HUES48 (cell line): Measurements from ENCODE around the gene TFPT.

Experiments used
- H3K27ac ChIP-seq: one replicate; pipeline ENCODE4 v1.7.0; 2013; ENCODE audit warnings: low read depth, low read length, inconsistent platforms
- H3K27me3 ChIP-seq: 2 replicates; pipeline ENCODE4 v1.6.1; 2013; ENCODE audit warnings: mild to moderate bottlenecking, low read length; ENCODE audit not compliant: control insufficient read depth, insufficient read depth
- H3K36me3 ChIP-seq: 2 replicates; pipeline ENCODE4 v1.6.1; 2013; ENCODE audit warnings: low read length; ENCODE audit not compliant: control insufficient read depth, insufficient read depth
- H3K4me1 ChIP-seq: 2 replicates; pipeline ENCODE4 v1.6.1; 2013; ENCODE audit warnings: mild to moderate bottlenecking, low read length; ENCODE audit not compliant: control insufficient read depth, insufficient read depth
- H3K4me3 ChIP-seq: 2 replicates; pipeline ENCODE4 v1.5.1; 2013; ENCODE audit warnings: mild to moderate bottlenecking, low read depth, low read length
- H3K9ac ChIP-seq: 2 replicates; pipeline ENCODE4 v1.6.1; 2013; ENCODE audit warnings: mild to moderate bottlenecking, low read depth, low read length, moderate library complexity
- H3K9me3 ChIP-seq: 2 replicates; pipeline ENCODE4 v1.6.1; 2013; ENCODE audit warnings: low read length; ENCODE audit not compliant: control insufficient read depth, insufficient read depth

TFPT gene

DNA sequence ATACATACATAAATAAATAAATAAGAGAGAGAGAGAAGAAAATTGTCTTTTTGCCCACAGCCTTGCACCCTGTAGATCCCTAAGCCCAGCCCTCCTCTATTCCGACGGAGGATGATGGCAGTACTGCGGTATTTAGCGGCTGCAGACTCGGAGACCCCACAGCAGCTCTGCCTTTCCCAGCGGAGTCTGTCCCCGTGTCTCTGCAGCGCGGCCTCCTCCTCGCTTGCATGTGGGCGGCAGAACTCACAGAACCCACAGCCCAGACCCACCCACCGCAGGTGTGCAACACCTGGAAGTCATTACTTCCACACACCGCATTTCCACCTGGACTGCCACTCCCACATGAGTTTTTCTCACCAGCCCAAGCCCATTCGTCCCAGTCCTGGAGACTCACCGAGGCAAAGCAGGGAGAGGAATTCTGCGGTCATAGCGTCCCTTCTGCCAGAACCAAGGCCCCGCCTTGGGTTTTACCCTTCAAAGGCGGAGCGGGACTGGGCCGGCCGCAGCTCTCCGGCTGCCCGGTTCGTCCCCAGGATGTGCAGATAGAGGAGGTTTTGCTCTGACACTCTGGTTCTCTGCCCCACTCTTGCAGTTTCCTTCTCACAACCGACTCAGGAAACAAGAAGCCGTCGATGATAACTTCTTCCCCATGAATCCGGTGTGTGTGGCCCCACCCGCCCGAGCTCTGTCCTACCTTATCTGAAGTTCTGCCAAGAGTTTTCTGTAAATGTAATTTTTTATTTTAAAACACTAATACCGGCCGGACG is 51.9 kb downstream of the TFPT start, which contains the start of gene VSTM1:
TSS of gene VSTM1 (minus strand) at position 548 of the 767 bp plus-strand sequence. CDS start at position 428, 120 bp downstream.
- Histone ChIP-seq H3K9ac (no peak within 1 kb of the TSS), H3K9me3 (no peaks in the 10 kb centered on the region), H3K36me3 (no peaks in the 10 kb centered on the region), H3K4me3 (no peak within 1 kb of the TSS), H3K27ac (no peak within 1 kb of the TSS), H3K27me3 (no peaks in the 10 kb centered on the region), H3K4me1 (no peaks in the 10 kb centered on the region)

DNA sequence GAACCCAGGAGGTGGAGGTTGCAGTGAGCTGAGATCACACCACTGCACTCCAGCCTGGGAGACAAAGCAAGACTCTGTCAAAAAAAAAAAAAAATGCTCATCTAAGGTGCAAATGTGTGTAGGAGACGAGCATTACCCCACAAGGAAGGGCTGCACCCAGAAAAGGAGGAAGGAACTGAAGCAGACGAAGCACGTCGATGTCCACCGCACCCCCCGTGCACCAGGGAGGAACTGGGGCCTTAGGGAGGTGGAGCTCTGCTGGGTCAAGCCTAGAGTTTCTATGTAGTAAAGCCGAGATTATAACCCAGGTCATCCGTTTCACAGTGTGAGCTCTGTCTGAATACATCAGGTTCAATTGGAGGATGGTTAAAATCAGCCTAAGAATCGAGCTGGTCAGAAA is 52.8 kb downstream of the TFPT start:
- Histone ChIP-seq H3K9ac (no peak overlapping the region), H3K4me1 (no peaks in the 10 kb centered on the region), H3K9me3 (no peaks in the 10 kb centered on the region), H3K27me3 (no peaks in the 10 kb centered on the region), H3K4me3 (no peak overlapping the region), H3K36me3 (no peaks in the 10 kb centered on the region), H3K27ac (no peak overlapping the region)
